Fibroblast of skin of right quadriceps (primary cell): ENCODE measurements around the gene HCFC1R1.
"Not testable (repeated sequence)": the region's sequence is repeated elsewhere in the genome, so short reads cannot be mapped to it uniquely, and the experiment has no call there.

Source experiments
- DNase-seq: peaks from one replicate; pipeline ENCODE4 v3.0.0-alpha.2; 2013

The HCFC1R1 gene

GRCh38 chr16:3023669-3024478, at the start of gene HCFC1R1, which contains the start of gene THOC6:
Gene HCFC1R1 (minus strand): TSS chr16:3023942. CDS start chr16:3023941, 1 bp downstream.
Gene THOC6 (plus strand): TSS chr16:3024035. CDS start chr16:3024327, 292 bp downstream.
- peak; percentile 98 for DNase-seq

GRCh38 chr16:3073448-3073847, 49.7 kb upstream of the HCFC1R1 start:
- DNase-seq: no peak

- not testable (repeated sequence) for DNase-seq
Measured at GRCh38 chr16:3072576-3073263, 49.0 kb upstream of the HCFC1R1 start.

GRCh38 chr16:3072148-3072547, 48.4 kb upstream of the HCFC1R1 start:
- DNase-seq: not testable (repeated sequence)

GRCh38 chr16:3071655-3072054, 47.9 kb upstream of the HCFC1R1 start:
- no peak for DNase-seq

DNA sequence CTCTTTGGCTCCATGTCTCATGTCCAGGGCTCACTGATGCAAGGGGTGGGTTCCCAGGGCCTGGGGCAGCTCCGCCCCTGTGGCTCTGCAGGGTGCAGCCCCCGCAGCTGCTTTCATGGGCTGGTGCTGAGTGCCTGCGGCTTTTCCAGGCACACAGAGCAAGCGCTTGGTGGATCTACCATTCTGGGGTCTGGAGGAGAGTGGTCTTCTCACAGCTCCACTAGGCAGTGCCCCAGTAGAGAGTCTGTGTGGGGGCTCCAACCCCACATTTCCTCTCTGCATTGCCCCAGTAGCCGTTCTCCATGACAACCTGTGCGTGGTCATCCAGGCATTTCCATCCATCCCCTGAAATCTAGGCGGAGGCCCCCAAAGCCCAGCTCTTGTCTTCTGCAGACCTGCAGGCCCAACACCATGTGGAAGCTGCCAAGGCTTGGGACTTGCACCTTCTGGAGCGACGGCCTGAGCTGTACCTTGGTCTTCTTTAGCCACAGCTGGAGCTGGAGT, 46.9 kb upstream of the HCFC1R1 start:
- DNase-seq: no peak

GRCh38 chr16:3069146-3069545, 45.4 kb upstream of the HCFC1R1 start:
- not testable (repeated sequence) for DNase-seq

GRCh38 chr16:3068487-3068886, 44.7 kb upstream of the HCFC1R1 start:
- DNase-seq: no peak

- DNase-seq: no peak
Measured at GRCh38 chr16:3066440-3066748, 42.7 kb upstream of the HCFC1R1 start.

DNA sequence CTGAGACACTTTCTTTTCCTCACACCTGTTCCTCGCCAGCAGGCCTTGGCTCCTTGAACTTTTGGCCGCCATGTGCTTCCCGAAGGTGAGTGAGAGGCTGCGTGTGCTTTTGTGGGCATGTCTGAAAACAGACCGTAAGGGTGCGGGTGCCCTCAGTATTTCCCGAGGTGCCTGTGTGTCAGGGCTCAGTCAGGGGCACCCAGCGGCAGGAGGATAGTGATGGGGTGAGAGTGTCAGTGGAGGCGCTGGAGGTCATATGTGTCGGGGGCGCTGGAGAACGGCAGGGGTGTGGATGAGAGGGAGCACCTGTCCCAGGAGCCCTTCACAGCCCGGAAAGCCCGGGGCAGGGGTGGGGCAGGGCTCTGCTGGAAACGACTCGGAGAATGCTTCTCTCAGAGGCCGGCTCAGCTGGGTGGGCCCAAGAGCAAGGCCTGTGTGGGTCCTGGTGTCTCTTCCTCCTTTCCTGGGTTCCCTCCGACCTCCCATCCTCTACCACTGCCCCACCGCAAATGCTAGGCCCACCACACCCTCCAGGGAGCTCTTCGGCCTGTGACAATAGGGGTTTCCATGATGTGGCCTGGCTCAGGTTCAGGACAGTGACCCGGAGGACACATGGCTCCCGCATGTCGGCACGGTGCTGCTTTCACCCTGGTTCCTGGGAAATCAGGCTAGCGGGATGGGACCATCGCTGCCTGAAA, 42.1 kb upstream of the HCFC1R1 start:
- DNase-seq: no peak

DNA sequence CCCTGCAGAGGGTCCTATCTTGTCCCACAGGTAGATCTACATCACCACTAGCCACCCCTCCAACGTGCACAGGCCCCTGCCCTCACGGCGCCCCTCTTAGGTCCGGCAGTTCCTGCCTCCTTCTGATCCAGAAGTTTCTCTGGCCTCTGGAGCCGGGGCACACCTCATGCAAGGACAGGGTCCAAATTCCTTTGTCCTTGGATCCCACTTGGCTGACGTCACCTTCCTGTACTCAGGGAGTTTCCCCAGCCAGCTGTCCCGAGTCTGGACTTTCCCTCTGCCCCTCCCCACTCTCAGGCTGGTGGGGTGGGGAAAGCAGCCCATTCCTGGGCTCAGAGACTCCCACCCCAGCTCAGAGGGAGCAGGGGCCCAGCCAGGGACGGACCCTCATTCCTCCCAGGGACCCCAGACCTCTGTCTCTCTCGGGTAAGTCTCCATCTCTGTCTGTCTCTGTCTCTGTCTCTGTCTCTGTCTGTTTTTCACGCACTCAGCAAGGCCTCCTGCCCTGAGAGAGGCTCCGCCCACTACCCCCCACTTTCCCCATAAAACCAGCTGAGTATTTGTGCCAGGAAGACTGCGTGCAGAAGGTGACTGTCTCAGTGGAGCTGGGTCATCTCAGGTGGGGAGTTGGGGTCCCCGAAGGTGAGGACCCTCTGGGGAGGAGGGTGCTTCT, 41.5 kb upstream of the HCFC1R1 start, which contains the start of gene IL32:
Gene IL32, plus strand, starts transcription at position 572 of the 673 bp plus-strand sequence. CDS start 172 bp downstream, outside the sequence.
- DNase-seq: peak; percentile 62

DNA sequence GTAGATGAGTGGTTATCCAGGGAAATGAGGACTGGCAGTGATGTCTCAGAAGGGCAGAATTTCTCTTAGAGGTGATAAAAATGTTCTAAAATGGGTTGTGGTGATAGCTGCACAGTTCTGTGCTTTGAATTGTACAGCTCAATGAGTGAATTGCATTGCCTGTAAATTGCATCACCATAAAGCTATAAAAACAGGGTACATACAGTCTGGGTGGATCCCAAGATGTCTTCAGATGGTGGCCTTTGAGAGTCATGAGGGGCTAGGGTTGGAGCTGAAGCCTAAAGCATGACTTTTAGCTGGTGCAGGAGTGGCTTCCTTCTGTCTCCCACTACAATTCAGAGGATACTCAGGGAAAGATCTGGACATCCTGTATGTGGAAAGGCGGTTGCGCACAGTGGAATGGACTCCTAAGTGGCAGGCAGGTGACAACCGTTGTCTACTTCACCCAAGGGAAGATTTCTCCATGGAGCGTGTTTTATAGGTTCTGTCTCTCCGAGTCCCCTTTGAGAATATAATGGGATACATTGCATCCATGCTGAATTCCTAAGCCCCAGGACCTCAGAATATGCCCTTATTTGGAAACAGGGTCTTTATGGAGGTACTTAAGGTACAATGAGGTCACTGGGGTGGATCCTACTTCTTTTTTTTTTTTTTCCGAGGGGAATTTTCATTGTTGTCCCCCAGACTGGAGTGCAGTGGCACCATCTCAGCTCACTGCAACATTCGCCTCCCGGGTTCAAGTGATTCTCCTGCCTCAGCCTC, 40.1 kb upstream of the HCFC1R1 start:
- no peak for DNase-seq

DNA sequence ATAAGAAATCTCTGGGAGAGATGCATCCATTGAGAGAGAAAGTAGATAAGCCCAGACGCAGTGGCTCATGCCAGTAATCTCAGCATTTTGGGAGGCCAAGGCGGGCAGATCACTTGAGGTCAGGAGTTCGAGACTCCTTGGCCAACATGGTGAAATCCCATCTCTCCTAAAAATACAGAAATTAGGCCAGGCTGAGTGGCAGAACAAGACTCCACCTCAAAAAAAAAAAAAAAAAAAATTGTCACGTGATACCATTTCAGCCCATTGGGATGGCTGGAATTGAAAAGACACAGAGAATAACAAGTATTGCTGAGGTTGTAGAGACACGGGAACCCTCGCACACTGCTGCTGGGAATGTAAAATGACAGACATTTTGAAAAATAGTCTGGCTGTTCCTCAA, 38.8 kb upstream of the HCFC1R1 start:
- no peak for DNase-seq

- DNase-seq: no peak
Measured at GRCh38 chr16:3060339-3061127, 36.8 kb upstream of the HCFC1R1 start.

DNA sequence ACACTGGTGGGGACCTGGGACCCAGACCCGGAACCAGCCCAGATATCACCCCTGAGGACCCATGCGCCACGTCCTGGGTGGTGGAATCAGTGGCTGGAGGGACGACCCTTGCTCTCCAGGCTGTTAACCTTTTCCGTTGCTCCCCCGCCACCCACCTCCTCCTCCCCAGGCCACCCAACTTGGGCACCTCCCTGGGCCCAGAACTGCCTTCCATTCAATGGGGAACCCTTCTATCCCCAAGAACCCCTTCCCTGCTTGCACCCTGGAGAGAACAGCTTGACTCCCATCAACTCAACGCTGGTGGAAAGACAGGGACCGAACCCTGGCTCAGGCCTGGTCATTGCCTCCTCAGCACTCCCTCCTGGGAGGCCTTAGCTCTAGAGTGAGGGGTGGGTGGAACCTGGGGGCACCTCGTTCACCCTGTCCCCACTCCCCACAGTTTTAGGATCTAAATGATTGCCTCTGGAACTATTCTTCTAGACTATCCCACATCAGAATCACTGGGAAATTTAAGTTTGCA, 36.0 kb upstream of the HCFC1R1 start:
- DNase-seq: no peak

DNA sequence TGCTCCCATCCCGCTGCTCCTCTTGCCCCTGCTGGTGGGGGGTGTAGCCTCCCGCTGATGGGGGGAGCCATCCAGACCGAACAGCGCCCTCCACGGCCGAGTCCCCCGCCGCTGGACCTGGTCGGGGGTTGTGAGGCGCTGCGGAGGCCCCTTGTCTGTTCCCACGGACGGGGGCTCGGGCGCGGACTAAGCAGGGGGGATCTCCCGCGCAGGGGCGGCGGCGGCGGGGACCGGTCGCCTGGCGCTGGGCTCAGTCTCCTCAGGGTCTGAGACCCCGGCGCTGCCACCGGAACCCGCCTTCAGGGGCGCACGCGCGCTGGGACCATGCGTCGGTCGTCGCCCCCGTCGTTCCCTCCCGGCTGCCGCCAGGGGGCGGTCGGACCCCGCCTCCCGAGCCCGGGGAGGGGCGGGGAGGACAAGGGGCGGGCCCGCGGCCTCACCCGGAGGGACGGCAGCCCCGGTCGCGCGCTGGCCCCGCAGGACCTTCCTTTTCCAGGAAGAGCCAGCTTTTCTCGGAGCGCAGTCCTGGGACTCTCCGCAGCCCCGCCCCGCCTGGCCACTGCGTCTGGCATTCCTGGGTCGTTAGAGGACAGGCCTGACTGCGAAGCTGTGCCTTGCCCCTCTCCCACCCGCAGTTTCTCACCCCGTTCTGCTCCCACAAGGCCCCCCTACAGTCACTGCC, 35.4 kb upstream of the HCFC1R1 start:
- peak; percentile 85 for DNase-seq

DNA sequence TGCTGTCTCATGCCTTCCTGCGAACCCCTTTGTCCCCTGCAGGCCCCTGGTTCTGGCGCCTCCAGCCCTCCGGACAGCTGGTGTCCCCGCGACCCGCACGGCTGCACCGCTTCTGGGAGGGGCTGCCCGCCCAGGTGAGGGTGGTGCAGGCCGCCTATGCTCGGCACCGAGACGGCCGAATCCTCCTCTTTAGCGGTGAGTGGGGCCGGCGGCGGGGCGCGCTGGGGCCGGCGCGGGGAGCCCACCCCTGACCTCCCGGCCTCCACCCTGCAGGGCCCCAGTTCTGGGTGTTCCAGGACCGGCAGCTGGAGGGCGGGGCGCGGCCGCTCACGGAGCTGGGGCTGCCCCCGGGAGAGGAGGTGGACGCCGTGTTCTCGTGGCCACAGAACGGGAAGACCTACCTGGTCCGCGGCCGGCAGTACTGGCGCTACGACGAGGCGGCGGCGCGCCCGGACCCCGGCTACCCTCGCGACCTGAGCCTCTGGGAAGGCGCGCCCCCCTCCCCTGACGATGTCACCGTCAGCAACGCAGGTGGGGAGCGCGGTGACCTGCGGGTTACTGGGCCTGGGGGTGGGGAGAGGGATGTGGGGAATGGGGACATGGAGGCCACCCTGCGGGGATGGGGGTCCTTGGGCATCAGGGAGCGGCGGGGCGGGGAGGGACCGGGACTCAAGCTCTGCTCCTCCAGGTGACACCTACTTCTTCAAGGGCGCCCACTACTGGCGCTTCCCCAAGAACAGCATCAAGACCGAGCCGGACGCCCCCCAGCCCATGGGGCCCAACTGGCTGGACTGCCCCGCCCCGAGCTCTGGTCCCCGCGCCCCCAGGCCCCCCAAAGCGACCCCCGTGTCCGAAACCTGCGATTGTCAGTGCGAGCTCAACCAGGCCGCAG, 34.6 kb upstream of the HCFC1R1 start:
- peak; percentile 45 for DNase-seq

GRCh38 chr16:3057181-3058138, 33.7 kb upstream of the HCFC1R1 start:
- DNase-seq: no peak
